HG02870 (cell line): ENCODE data around the gene LMF1.
"Not testable (repeated sequence)": the region's sequence is repeated elsewhere in the genome, so short reads cannot be mapped to it uniquely, and the experiment has no call there.

Experiments
- ATAC-seq: cut with Tn5 transposase; IDR thresholded peaks from one replicate; pipeline ENCODE4 v1.9.1; 2021; ENCODE audit warnings: mild to moderate bottlenecking, moderate library complexity; ENCODE audit not compliant: unreplicated experiment

LMF1 gene

DNA sequence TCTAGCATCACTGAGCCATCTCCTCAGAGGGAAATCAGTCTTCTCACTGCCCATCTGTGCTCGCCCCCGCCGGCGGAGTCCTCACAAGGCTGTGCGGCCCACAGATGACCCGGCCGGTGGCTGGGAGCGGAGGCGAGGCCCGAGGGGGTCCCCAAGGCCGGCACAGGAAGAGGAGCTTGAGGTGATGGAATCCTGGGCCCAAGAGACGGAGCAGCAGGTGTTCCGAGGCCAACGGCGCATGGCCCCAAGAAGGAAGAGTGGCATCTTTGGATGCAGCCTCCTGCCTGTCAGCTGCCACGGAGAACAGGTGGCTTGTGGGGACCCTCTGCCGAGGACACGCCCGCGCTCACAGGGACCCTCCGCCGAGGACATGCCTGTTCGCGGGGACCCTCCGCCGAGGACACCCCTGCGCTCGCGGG is 97.5 kb downstream of the LMF1 start:
- no peak for ATAC-seq

DNA sequence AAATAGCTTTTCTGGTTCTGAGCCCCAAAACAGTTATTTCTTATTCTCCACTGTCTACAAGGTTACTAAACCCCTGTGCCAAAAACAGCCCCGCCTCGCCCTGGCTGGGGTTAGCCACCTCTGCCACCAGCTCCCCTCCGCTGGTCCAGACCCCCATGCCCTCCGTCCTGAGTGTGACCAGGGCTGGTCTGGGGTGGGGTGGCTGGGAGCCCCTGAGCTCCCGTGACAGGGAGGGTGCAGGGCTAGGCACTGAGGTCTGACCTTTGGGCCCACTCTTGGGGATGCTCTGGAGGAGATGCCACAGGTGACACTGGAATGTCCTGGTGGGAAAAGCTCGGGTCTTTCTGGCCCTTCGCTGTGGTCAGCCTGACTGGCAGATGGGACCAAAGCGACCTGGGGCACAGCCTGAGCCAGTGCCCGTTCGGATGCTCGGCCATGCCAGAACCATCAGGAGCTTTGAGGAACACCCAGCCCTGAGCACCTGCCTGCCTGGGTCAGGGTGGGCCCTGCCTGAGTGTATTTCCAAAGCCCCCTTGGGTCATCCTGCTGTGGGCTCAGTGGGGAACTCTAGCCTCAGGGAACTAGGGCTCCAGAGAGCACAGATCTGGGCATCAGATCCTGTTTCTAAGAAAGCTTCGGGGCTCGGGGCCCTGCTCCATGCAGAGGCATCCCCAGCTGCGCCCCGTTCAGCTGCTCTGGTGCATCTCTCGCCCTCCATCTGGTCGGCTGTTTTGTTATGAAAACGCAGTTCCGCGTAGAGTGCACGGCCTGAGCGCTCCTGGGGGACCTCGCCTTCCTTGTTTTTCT is 98.1 kb downstream of the LMF1 start:
- ATAC-seq, result no peak

DNA sequence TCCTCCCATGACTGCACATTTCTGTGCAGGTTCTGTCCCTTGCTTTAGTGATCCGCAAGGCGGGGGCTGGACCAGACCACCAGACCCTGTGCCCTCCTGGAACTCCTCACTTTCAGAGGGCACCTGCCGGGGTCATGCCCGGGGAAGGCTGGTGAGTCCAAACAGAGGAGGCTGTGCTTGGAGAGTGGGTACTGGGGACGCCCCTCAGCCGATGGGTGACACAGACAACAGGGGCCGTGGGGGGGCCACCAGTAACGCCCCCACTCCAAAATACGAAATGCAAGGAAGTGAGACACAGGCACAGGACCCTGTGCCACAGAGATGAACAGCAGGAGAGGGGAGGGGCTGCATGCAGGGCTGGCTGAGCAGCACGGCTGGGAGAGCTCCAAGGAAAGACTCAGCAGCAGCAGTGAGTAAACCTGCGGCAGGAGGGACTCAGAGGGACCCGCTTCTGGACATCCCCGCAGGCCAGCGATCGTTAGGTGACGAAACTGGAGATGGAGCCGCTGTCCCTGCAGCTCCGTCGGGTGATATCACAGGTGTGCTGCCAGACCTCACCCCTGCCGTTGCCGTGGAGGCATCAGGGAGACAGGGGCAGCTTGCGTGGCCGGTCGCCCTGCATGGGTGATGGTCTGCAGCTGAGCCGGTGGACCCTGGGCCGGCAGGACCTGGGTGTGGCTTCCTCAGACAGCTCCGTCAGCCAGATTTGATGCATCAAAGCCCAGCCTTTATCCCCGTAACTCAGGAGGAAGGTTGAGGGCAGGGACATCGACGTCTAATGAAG is 99.0 kb downstream of the LMF1 start:
- no peak for ATAC-seq

DNA sequence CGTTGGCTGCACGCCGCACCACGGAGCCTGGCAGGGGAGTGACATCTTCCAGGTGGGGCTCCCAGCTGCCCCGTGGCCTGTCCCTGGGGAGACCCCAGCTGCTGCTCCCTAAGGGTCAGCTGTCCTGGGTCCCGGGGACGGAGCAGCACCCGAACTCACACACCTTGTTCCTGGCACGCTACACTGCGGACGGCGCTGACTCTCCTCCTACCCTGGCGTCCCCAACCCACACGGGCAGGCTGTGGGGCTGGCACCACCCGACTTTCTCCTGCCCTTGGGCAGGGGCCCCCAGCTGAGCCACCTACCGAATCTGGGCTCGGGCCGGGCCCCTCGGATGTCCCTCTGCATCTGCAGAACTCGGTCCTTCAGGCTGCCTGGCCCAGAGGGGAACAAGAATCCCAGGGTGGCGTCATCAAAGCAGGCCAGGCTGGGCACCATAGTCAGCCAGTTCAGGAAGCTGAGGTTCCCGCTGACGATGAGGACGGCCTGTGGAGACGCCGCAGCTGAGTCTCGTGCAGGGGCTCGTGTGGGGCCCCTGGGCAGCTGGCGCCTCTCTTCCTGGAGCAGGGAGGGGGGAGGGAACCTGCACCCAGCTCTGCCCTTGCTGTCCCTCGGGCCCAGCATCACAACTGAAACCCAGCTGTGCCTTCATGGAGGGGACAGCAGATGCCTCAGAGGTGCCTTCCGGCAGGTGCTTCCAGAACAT is 99.8 kb downstream of the LMF1 start:
- ATAC-seq, result no peak

DNA sequence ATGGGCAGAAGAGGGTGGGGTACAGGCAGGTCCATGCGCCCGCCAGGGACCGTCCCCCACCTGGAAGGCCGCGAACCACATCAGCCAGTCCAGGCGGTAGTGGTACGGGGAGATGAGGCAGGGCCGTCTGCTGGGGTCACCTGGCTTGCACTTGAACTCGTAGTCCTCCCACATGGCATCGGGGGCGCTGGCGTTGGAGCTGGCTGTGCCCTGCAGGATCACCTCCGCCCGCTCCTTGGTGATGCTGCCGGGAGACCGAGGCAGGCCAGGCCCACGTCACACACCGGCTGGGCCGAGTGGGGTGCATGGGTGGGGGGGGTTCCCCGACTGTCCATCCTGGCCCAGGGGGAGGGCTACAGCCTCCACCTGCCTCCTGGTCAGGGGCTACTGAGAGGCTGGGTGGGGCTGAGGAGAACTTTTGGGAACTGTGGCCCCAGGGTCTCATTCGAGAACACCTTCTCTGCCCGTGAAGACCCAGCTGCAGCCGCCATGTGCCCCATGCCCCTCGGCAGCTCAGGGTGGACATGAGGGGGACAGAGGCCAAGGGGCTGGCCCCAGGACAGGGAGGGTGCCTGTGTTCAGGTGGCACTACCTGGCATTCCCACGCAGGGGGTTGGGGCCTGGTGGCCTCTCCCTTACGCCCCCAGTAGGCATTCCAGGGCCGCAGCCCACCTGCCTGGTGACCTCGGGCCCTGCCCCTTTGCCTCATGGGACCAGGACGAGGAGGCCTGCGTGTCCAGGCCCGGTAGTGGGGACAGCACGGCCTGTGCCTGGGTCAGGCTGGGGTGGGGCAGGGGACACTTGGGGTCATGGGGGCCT is 100.8 kb downstream of the LMF1 start:
- no peak for ATAC-seq

DNA sequence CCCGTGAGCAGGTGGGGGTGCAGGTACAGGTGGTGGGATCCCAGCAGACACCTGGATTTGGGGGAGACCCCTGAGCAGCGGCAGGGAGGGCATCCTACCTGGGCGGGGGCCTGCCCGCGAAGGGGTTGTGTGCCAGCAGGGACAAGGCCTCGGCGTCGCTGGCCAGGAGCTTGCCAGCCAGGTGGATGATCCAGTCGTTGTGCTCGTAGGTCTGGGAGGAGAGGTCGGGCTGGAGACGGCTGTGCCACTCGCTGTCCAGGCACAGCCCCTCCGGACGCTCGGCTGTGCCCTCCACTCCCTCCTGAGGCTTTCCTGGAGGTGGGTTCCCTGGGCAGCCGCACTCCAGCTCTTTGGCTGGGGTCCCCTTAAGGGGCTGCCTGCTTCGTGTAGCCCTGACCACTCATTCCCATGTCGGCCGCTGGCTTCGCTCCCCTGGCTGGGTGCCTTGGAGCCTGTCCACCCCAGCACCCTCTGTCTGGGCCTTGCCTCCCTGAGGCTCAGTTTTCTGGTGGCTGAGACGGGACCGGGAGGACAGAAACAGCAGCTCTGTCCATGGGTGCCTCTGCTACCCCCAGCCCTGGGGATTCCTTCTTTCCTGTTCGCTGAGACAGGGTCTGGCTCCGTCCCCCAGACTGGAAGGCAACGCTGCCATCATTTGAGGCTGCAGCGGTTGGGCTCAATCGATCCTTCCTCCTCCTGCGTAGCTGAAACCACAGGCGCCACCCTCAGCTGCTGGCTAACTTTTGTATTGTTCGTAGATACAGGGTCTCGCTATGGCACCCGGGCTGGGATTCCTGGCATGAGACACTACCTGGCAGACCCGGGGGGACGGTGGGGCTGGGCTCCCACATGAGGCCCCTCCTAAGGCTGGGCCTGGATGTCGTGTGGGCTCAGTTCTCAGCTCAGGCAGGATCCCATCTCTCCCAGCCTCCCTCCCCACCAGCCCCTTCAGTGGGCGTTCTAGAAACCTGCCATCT is 101.7 kb downstream of the LMF1 start:
- no peak for ATAC-seq

DNA sequence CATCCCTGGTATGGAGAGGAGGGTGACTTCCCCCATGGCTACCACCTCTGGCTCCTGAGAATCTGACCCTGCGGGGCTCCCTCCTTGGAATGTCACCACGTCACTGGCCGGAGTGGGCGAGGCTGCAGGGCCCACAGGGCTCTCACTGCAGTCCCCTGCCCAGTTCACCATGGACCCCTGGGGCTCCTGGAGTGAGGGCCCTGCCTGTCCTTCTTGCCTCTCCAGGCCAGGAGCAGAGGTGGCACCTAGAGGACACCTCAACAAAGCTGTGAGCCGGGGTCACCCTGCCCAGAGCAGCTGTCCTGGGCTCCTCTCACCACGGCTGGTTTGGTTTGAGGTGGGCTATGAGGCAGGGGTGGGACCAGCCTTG is 102.4 kb downstream of the LMF1 start:
- ATAC-seq, result no peak

DNA sequence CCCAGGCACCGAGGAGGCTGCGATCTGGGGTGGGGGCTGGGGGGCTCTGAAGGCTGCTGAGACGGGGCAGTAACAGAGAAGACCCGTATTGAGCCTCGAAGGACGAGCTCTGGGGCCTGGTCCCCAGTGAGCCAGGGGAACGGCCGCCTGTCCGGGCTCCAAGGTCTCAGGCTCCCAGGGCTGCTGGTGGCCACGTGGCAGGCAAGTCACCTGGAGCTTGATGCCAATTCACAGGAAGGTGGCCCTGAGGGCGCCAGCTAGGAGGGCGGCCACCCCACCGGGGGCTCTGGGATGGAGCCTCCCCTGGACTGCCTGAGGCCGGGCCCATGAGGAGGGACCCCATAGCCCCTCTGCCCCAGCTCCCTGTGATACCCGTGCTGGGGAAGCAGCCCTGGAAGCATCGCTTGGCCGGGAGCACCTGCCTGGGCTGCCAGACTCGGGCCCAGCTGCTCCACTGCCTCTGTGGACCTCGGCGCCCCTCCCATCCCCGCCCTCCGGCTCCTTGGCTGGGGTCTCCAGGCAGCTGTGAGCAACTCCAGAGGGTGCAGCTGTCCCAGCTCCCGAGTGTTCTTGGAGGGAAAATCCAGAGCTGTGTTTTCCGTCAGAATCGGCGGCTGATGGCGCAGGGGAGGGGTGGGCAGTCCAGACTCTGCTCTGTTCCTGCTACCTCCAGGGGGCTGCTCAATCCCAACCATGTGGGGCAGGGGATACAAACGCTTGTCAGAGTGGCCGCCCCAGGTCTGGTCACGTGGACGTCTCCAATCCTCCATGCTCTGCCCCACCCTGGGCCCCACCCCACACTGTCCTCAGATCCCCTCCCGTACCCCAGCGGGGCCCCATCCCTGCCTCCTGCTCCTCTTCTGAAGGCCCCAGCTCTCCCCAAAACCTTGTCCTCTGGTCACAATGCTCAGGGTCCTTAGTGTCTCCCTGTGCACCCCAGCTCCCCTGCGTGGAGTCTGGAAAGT is 103.1 kb downstream of the LMF1 start:
- no peak for ATAC-seq

DNA sequence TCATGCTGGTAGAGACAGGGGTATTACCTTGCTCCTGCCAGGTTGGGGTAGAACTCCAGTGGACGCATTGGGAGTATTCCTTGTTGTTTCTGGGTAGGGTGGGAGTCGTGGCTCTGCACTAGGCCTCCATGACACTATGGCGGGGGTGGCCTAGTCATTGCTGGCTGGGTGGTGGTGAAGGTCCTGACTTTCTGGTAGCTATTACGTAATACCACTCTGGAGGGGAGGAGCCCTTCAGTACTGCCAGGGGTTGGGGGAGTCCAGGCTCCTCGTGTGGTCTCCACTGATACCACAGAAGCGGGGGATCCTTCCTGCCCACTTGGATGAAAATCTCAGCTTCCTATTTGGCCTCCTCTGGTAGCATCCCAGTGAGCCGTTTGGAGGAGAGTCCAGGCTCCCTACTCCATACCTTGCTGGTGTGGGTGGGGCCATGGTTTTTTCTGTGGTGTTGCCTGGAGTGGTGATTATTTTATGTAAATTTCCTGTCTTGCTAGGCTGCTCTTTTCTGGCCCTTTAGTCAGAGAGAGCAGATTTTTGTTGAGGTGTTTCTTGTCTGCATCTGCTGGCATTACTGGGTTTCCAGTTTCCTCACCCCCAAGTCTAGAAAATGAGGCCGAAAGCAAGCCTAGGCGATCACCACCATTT is 104.4 kb downstream of the LMF1 start:
- ATAC-seq, result no peak

DNA sequence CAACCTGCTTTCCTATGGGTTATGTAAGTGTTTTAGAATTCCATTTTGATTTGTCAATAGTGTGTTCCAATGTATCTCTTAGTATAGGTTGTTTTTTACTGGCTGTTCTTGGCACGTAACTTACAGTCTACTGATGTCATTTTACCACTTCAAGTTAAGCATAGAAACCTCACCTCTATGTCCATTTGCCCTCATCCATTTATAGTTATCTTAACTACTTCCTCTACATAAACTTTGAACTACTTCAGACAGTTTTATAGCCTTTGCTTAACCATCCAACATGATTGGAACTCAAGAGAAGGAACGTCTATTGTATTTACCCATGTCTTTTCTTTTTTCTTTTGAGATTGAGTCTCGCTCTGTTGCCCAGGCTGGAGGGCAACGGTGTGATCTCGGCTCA is 105.8 kb downstream of the LMF1 start:
- ATAC-seq, result no peak

DNA sequence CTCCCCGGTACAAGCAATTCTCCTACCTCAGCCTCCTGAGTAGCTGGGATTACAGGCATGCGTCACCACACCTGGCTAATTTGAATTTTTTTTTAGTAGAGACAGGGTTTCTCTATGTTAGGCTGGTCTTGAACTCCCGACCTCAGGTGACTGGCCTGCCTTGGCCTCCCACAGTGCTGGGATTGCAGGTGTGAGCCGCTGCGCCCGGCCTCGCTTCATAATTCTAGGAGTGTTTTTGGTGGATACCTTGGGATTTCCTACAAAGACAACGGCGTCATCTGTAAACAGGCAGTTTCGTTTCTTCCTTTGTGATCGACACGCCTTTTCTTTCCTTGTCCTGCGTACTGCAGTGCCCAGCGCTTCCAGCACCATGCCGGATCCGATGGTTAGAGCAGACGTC is 109.3 kb downstream of the LMF1 start:
- no peak for ATAC-seq

DNA sequence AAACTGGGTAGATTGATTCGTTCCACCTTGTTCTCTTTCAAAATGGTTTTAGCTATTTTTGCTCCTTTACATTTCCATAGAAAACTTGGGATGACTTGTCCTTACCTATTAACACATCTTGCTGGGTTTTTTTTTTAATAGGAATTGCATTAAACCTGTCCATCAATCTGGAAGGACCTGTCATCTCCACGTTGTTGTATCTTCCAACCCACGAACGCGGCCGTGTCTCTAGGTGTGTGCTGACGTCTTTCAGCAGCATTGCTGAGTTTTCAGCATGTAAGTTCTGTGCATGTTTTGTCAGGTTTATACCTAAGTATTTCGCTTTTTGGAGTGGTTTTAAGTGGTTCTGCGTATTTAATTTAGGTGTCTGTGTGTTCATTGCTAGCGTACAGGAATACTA is 109.9 kb downstream of the LMF1 start:
- ATAC-seq, result no peak

DNA sequence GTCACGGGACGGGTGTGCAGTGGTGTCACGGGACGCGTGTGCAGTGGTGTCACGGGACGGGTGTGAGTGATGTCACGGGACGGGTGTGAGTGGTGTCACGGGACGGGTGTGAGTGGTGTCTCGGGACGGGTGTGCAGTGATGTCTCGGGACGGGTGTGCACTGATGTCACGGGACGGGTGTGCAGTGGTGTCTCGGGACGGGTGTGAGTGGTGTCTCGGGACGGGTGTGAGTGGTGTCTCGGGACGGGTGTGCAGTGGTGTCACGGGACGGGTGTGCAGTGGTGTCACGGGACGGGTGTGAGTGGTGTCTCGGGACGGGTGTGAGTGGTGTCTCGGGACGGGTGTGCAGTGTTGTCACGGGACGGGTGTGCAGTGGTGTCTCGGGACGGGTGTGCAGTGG is 111.8 kb downstream of the LMF1 start:
- ATAC-seq, result not testable (repeated sequence)

DNA sequence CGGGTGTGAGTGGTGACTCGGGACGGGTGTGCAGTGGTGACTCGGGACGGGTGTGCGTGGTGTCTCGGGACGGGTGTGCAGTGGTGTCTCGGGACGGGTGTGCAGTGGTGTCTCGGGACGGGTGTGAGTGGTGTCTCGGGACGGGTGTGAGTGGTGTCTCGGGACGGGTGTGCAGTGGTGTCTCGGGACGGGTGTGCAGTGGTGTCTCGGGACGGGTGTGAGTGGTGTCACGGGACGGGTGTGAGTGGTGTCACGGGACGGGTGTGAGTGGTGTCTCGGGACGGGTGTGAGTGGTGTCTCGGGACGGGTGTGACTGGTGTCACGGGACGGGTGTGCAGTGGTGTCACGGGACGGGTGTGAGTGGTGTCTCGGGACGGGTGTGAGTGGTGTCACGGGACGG is 112.3 kb downstream of the LMF1 start:
- ATAC-seq, result not testable (repeated sequence)

DNA sequence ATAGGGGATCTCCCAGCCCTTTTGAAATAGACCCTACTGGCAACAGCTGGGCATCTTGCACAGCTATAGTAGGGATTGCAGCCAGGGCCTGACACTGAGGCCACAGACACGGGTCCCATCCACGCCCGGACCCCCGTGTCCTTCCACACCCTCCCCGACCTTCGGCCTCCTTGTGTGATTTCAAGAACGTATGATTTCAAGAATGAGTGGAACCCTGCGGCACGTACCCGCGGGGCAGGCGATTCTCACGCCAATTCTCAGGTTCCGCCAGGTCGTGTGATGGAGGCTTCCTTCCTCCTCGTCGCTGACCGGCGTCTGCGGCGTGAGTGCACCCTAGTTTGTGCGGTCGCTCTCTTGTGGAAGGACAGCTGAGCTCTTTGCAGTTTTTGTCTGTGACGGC is 114.0 kb downstream of the LMF1 start:
- no peak for ATAC-seq

DNA sequence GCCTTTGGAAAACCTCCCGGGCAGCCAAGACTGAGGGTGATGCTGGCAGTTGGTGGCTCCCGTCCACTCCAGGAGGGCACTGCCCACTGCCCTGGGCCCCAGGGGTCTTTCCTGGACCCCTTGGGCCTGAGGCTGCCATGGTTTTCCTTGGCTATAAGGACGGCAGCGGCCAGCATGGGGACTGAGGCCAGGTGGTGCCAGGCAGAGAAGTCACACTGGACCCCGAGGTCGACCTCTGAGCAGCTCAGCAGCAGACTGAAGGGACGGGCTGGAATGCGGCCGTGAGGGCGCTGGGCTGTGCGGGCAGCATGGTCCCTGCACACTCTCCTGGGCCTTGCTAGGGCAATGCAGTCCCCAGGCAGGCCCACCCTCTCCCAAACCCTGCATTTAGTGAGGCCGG is 114.7 kb downstream of the LMF1 start:
- ATAC-seq, result no peak

DNA sequence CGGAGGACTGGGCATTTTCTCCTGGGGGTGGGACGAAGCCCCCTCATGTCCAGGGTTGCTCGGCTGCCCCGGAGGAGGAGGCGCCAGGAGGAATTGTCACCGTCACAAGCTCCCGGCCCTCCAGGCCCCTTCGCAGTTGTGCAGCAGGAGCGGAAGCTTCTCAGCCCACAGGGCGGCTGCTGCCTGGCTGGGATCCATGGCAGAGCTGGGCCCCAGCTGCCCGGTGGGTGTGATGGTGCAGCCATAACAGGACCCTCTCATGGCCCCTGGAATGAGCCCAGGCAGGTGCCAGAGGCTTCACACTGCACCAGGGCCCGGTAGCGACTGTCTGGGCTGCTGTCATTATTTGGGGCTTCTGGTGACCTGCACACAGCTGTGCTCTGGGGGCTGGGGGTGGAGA is 115.3 kb downstream of the LMF1 start:
- no peak for ATAC-seq

DNA sequence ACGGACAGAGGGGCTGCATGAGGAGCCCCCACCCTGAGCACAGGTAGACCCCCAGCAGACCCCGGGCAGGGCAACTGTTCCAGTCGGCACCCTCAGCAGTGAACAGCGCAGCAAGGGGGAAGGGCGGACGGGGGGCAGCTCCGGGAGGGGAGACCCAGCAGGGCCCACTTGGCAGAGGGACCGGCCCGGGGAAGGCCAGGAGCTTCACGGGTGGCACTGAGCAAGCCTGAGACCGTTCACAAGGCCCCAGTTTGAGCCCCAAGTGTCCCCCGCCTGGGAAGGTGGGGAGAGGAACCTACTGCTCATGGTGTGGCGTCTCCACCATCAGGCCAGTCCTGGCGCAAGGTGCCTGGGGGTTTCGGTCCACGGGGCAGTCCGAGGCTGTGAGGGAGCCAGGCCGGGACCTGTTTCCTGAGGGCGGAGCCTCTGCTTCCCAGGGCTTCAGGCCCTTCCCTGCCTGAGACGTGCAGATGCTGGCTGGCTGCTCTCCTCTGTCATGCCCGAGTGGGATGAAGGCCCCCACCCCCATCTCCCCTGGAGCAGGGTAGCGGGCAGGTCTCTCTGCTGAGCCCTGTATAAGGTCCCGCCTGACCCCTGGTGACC is 115.9 kb downstream of the LMF1 start:
- ATAC-seq, result no peak
